ENCODE results near the gene FYTTD1. TPM values are rescaled to one million over a fixed set of nuclear protein-coding genes. Genes with fewer than 3 reads are reported as not detected.
A peak's percentile ranks its signal among the peaks of the same experiment; 100 is the strongest.
"Not testable (repeated sequence)": the region's sequence is repeated elsewhere in the genome, so short reads cannot be mapped to it uniquely, and the experiment has no call there.

The FYTTD1 gene, protein sequence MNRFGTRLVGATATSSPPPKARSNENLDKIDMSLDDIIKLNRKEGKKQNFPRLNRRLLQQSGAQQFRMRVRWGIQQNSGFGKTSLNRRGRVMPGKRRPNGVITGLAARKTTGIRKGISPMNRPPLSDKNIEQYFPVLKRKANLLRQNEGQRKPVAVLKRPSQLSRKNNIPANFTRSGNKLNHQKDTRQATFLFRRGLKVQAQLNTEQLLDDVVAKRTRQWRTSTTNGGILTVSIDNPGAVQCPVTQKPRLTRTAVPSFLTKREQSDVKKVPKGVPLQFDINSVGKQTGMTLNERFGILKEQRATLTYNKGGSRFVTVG
- polyA plus RNA-seq: 10 to 100 TPM; 11.2 to 17.8 TPM

GRCh38 chr3:197749601-197750395 is at the start of gene FYTTD1:
Gene FYTTD1, plus strand, starts transcription at chr3:197749883. Its CDS starts 89 bp downstream, at chr3:197749972.
- Histone ChIP-seq H3K4me1 (ENCODE audit: control insufficient read depth in 2 of 2, insufficient read depth in 2 of 2, low read length in 1 of 2) (no peaks in the 10 kb centered on the region), H3K27me3 (ENCODE audit: control insufficient read depth in 1 of 2, insufficient read depth in 2 of 2, low read length in 2 of 2) (no peaks in the 10 kb centered on the region), H3K4me3 (ENCODE audit: low read depth in 1 of 2, low read length in 2 of 2) (peak within 1 kb of the TSS; percentile 88 to 93), H3K27ac (ENCODE audit: low read depth in 2 of 2, low read length in 1 of 2) (peak within 1 kb of the TSS; percentile 95 to 98), H3K9me3 (ENCODE audit: control insufficient read depth in 2 of 2, insufficient read depth in 1 of 2, low read depth in 1 of 2, low read length in 1 of 2) (peaks cover 0 to 2% of the 10 kb centered on the region in 2 donors), H3K36me3 (ENCODE audit: control insufficient read depth in 2 of 2, insufficient read depth in 2 of 2, low read length in 1 of 2) (no peaks in the 10 kb centered on the region)
- 0% methylated on average over 98 to 104 of the region's 104 CpGs for WGBS, 2 donors

DNA sequence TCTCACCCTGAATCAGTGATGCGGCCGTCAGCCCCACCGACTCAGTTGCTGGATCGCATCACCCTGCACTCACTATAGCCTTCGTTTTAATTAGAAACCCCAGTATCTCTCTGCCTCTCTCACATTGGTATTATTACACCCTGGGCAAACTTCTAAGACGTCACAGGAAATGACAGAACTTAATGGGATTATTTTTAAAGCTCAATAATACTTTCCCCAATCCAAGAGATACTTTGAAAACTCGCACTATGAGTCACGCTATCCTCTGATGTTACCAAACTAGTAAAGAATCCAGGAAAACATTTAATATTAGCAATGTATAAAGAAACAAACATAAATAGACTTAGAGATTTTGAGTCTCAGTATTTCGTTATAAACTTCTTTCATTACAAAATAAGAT is 49.6 kb upstream of the FYTTD1 start:
- Histone ChIP-seq H3K27me3 (ENCODE audit: control insufficient read depth in 1 of 2, insufficient read depth in 2 of 2, low read length in 2 of 2) (no peaks in the 10 kb centered on the region), H3K9me3 (ENCODE audit: control insufficient read depth in 2 of 2, insufficient read depth in 1 of 2, low read depth in 1 of 2, low read length in 1 of 2) (no peaks in the 10 kb centered on the region), H3K36me3 (ENCODE audit: control insufficient read depth in 2 of 2, insufficient read depth in 2 of 2, low read length in 1 of 2) (peaks cover 14 to 27% of the 10 kb centered on the region in 2 donors), H3K4me1 (ENCODE audit: control insufficient read depth in 2 of 2, insufficient read depth in 2 of 2, low read length in 1 of 2) (no peaks in the 10 kb centered on the region), H3K27ac (ENCODE audit: low read depth in 2 of 2, low read length in 1 of 2) (no peak overlapping the region), H3K4me3 (ENCODE audit: low read depth in 1 of 2, low read length in 2 of 2) (no peak overlapping the region)
- WGBS, 2 donors: 88 to 91% methylated on average over 9 of the region's 9 CpGs

GRCh38 chr3:197701841-197702240 is 47.8 kb upstream of the FYTTD1 start:
- no peaks in the 10 kb centered on the region for H3K9me3 ChIP-seq (ENCODE audit: control insufficient read depth in 2 of 2, insufficient read depth in 1 of 2, low read depth in 1 of 2, low read length in 1 of 2)
- peaks cover 11 to 21% of the 10 kb centered on the region in 2 donors for H3K36me3 ChIP-seq (ENCODE audit: control insufficient read depth in 2 of 2, insufficient read depth in 2 of 2, low read length in 1 of 2)
- H3K4me3 ChIP-seq (ENCODE audit: low read depth in 1 of 2, low read length in 2 of 2): no peak overlapping the region
- 86 to 96% methylated on average over 4 of the region's 4 CpGs for WGBS, 2 donors
- no peak overlapping the region for H3K27ac ChIP-seq (ENCODE audit: low read depth in 2 of 2, low read length in 1 of 2)
- H3K4me1 ChIP-seq (ENCODE audit: control insufficient read depth in 2 of 2, insufficient read depth in 2 of 2, low read length in 1 of 2): no peaks in the 10 kb centered on the region
- H3K27me3 ChIP-seq (ENCODE audit: control insufficient read depth in 1 of 2, insufficient read depth in 2 of 2, low read length in 2 of 2): no peaks in the 10 kb centered on the region

- WGBS, 2 donors: 94 to 95% methylated on average over 7 of the region's 7 CpGs
Observed at GRCh38 chr3:197706658-197707057, 43.0 kb upstream of the FYTTD1 start.

GRCh38 chr3:197709135-197709534 is 40.5 kb upstream of the FYTTD1 start:
- H3K4me3 ChIP-seq (ENCODE audit: low read depth in 1 of 2, low read length in 2 of 2): no peak overlapping the region
- WGBS, 2 donors: 88 to 93% methylated on average over 9 of the region's 9 CpGs
- no peaks in the 10 kb centered on the region for H3K9me3 ChIP-seq (ENCODE audit: control insufficient read depth in 2 of 2, insufficient read depth in 1 of 2, low read depth in 1 of 2, low read length in 1 of 2)
- H3K27ac ChIP-seq (ENCODE audit: low read depth in 2 of 2, low read length in 1 of 2): no peak overlapping the region
- H3K36me3 ChIP-seq (ENCODE audit: control insufficient read depth in 2 of 2, insufficient read depth in 2 of 2, low read length in 1 of 2): peaks cover 0 to 4% of the 10 kb centered on the region in 2 donors
- H3K27me3 ChIP-seq (ENCODE audit: control insufficient read depth in 1 of 2, insufficient read depth in 2 of 2, low read length in 2 of 2): no peaks in the 10 kb centered on the region
- H3K4me1 ChIP-seq (ENCODE audit: control insufficient read depth in 2 of 2, insufficient read depth in 2 of 2, low read length in 1 of 2): no peaks in the 10 kb centered on the region

More at GRCh38 chr3:197706658-197707057, 43.0 kb upstream of the FYTTD1 start:
- Histone ChIP-seq H3K4me1 (ENCODE audit: control insufficient read depth in 2 of 2, insufficient read depth in 2 of 2, low read length in 1 of 2) (no peaks in the 10 kb centered on the region), H3K27ac (ENCODE audit: low read depth in 2 of 2, low read length in 1 of 2) (no peak overlapping the region), H3K4me3 (ENCODE audit: low read depth in 1 of 2, low read length in 2 of 2) (no peak overlapping the region), H3K27me3 (ENCODE audit: control insufficient read depth in 1 of 2, insufficient read depth in 2 of 2, low read length in 2 of 2) (no peaks in the 10 kb centered on the region), H3K36me3 (ENCODE audit: control insufficient read depth in 2 of 2, insufficient read depth in 2 of 2, low read length in 1 of 2) (peaks cover 0 to 4% of the 10 kb centered on the region in 2 donors), H3K9me3 (ENCODE audit: control insufficient read depth in 2 of 2, insufficient read depth in 1 of 2, low read depth in 1 of 2, low read length in 1 of 2) (no peaks in the 10 kb centered on the region)

DNA sequence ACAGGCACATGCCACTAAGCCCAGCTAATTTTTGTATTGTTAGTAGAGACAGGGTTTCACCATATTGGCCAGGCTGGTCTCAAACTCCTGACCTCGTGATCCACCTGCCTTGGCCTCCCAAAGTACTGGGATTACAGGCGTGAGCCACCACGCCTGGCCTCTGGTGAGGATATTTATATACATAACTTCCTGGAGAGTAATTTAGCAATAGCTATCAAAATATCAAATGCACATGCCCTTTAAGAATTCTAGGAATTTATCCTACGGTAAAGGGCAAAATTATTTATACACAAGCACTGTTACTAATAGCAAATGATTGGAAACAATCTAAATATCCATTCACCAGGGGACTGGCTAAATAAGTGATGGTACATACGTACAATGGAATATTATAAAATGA is 38.7 kb upstream of the FYTTD1 start:
- H3K36me3 ChIP-seq (ENCODE audit: control insufficient read depth in 2 of 2, insufficient read depth in 2 of 2, low read length in 1 of 2); H3K27ac ChIP-seq (ENCODE audit: low read depth in 2 of 2, low read length in 1 of 2); H3K9me3 ChIP-seq (ENCODE audit: control insufficient read depth in 2 of 2, insufficient read depth in 1 of 2, low read depth in 1 of 2, low read length in 1 of 2); H3K27me3 ChIP-seq (ENCODE audit: control insufficient read depth in 1 of 2, insufficient read depth in 2 of 2, low read length in 2 of 2); H3K4me3 ChIP-seq (ENCODE audit: low read depth in 1 of 2, low read length in 2 of 2); H3K4me1 ChIP-seq (ENCODE audit: control insufficient read depth in 2 of 2, insufficient read depth in 2 of 2, low read length in 1 of 2): not testable (repeated sequence)
- 87 to 88% methylated on average over 5 of the region's 5 CpGs for WGBS, 2 donors

GRCh38 chr3:197711973-197712707 is 37.5 kb upstream of the FYTTD1 start:
- Histone ChIP-seq H3K36me3 (ENCODE audit: control insufficient read depth in 2 of 2, insufficient read depth in 2 of 2, low read length in 1 of 2) (no peaks in the 10 kb centered on the region), H3K27ac (ENCODE audit: low read depth in 2 of 2, low read length in 1 of 2) (peak overlapping the region; percentile 88 to 96), H3K9me3 (ENCODE audit: control insufficient read depth in 2 of 2, insufficient read depth in 1 of 2, low read depth in 1 of 2, low read length in 1 of 2) (no peaks in the 10 kb centered on the region), H3K4me1 (ENCODE audit: control insufficient read depth in 2 of 2, insufficient read depth in 2 of 2, low read length in 1 of 2) (no peaks in the 10 kb centered on the region), H3K27me3 (ENCODE audit: control insufficient read depth in 1 of 2, insufficient read depth in 2 of 2, low read length in 2 of 2) (no peaks in the 10 kb centered on the region), H3K4me3 (ENCODE audit: low read depth in 1 of 2, low read length in 2 of 2) (peak overlapping the region in 1 of 2 donors; percentile 37)
- WGBS, 2 donors: 3 to 13% methylated on average over 9 of the region's 9 CpGs

DNA sequence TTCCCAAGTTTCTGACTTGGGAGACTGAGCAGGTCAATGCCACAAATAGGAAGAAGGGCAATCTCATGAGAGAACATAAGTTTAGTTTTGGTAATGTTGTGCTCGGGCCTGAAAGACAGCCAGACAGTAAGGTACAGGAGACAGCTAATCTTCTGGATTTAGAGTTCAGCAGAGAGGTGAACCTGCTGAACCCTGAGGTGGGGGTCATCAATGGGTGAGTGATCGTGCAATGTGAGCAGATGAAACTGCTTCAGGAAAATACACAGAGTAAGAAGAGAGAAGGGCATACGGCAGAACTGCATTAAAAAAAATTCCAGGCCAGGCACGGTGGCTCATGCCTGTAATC is 36.2 kb upstream of the FYTTD1 start:
- Histone ChIP-seq H3K4me3 (ENCODE audit: low read depth in 1 of 2, low read length in 2 of 2) (no peak overlapping the region), H3K9me3 (ENCODE audit: control insufficient read depth in 2 of 2, insufficient read depth in 1 of 2, low read depth in 1 of 2, low read length in 1 of 2) (no peaks in the 10 kb centered on the region), H3K36me3 (ENCODE audit: control insufficient read depth in 2 of 2, insufficient read depth in 2 of 2, low read length in 1 of 2) (no peaks in the 10 kb centered on the region), H3K27ac (ENCODE audit: low read depth in 2 of 2, low read length in 1 of 2) (peak overlapping the region; percentile 86 to 96), H3K4me1 (ENCODE audit: control insufficient read depth in 2 of 2, insufficient read depth in 2 of 2, low read length in 1 of 2) (no peaks in the 10 kb centered on the region), H3K27me3 (ENCODE audit: control insufficient read depth in 1 of 2, insufficient read depth in 2 of 2, low read length in 2 of 2) (no peaks in the 10 kb centered on the region)
- WGBS, 2 donors: 71 to 76% methylated on average over 4 of the region's 4 CpGs

DNA sequence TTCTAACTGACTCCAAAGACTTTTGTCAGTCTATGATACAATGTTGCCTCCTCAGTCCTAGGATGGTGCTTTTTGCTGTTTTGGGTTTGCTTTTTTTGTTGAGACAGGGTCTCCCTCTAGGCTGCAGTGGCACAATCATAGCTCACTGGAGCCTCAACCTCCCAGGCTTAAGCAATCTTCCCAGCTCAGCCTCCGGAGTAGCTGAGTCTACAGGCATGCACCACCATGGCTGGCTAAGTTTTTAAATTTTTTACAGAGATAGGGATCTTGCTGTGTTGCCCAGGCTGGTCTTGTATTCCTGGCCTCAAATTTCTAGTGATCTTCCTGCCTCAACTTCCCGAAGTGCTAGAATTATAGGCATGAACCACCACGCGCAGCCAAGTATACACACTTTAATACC is 35.4 kb upstream of the FYTTD1 start:
- Histone ChIP-seq H3K4me1 (ENCODE audit: control insufficient read depth in 2 of 2, insufficient read depth in 2 of 2, low read length in 1 of 2) (no peaks in the 10 kb centered on the region), H3K27me3 (ENCODE audit: control insufficient read depth in 1 of 2, insufficient read depth in 2 of 2, low read length in 2 of 2) (no peaks in the 10 kb centered on the region), H3K27ac (ENCODE audit: low read depth in 2 of 2, low read length in 1 of 2) (no peak overlapping the region), H3K4me3 (ENCODE audit: low read depth in 1 of 2, low read length in 2 of 2) (no peak overlapping the region), H3K9me3 (ENCODE audit: control insufficient read depth in 2 of 2, insufficient read depth in 1 of 2, low read depth in 1 of 2, low read length in 1 of 2) (no peaks in the 10 kb centered on the region), H3K36me3 (ENCODE audit: control insufficient read depth in 2 of 2, insufficient read depth in 2 of 2, low read length in 1 of 2) (no peaks in the 10 kb centered on the region)
- WGBS, 2 donors: 97 to 98% methylated on average over 4 of the region's 4 CpGs
